OCI-LY7 (cell line): Measurements from ENCODE around the gene AUTS2. TPM values are rescaled to one million over a fixed set of nuclear protein-coding genes. Genes with fewer than 3 reads are reported as not detected.

ENCODE experiments used
- BruUV-seq: library from RNA; stranded (reverse); fragments of 400-500 nt; replicated peaks from 2 replicates; lab custom pipeline; 2021; lab: Mats Ljungman, UMichigan
- CTCF ChIA-PET: fragments of 300-600 bp; sonication (Branson Sonifier 250); formaldehyde crosslinking; loops from one replicate; lab custom pipeline; 2022; ENCODE audit warnings: antibody characterized with exemption; ENCODE audit not compliant: unreplicated experiment; lab: Charles Lee
- POLR2A ChIA-PET: fragments of 300-600 bp; sonication (Branson Sonifier 250); formaldehyde crosslinking; loops from one replicate; lab custom pipeline; 2022; ENCODE audit warnings: antibody characterized with exemption; lab: Charles Lee
- DNase-seq: peaks from one replicate; pipeline ENCODE4 v3.0.0-alpha.2; 2015; ENCODE audit warnings: low spot score
- H2AFZ ChIP-seq: fragments of 200-600 bp; sonication (generic), shearing (Covaris generic); 2 replicates; pipeline ENCODE4 v1.6.1; 2014; ENCODE audit warnings: mild to moderate bottlenecking, antibody characterized with exemption, low read length, moderate library complexity
- H3K27ac ChIP-seq: fragments of 200-600 bp; sonication (generic); 2 replicates; pipeline ENCODE4 v1.5.1; 2014; ENCODE audit warnings: mixed run types, low read depth, mild to moderate bottlenecking, moderate library complexity, low read length, inconsistent platforms; ENCODE audit not compliant: poor library complexity, severe bottlenecking
- H3K36me3 ChIP-seq: fragments of 200-600 bp; sonication (generic); 2 replicates; pipeline ENCODE4 v1.6.1; 2014; ENCODE audit warnings: mild to moderate bottlenecking, antibody characterized with exemption, low read length, moderate library complexity, mixed read lengths; ENCODE audit not compliant: insufficient read depth
- H3K4me1 ChIP-seq: fragments of 200-600 bp; sonication (generic); 2 replicates; pipeline ENCODE4 v1.5.1; 2014; ENCODE audit warnings: mild to moderate bottlenecking, low read length; ENCODE audit not compliant: insufficient read depth, poor library complexity, severe bottlenecking
- H3K4me2 ChIP-seq: fragments of 200-600 bp; sonication (generic); 2 replicates; pipeline ENCODE4 v1.6.1; 2014; ENCODE audit warnings: mild to moderate bottlenecking, low read length
- H3K4me3 ChIP-seq: fragments of 200-600 bp; sonication (generic); 2 replicates; pipeline ENCODE4 v1.5.1; 2014; ENCODE audit warnings: mild to moderate bottlenecking, low read depth, low read length; ENCODE audit not compliant: poor library complexity, severe bottlenecking
- H3K79me2 ChIP-seq: fragments of 200-600 bp; sonication (generic); 2 replicates; pipeline ENCODE4 v1.6.1; 2016; ENCODE audit warnings: low read depth, mild to moderate bottlenecking, low read length, moderate library complexity, mixed read lengths; ENCODE audit not compliant: insufficient read depth
- H3K9me2 ChIP-seq: fragments of 200-600 bp; sonication (generic); 2 replicates; pipeline ENCODE4 v1.6.1; 2016; ENCODE audit warnings: mild to moderate bottlenecking, low read length, mixed read lengths; ENCODE audit not compliant: insufficient read depth
- H3K9me3 ChIP-seq: fragments of 200-600 bp; sonication (generic); 2 replicates; pipeline ENCODE4 v1.6.1; 2014; ENCODE audit warnings: mild to moderate bottlenecking, mixed run types, low read length, mixed read lengths
- H4K20me1 ChIP-seq: fragments of 200-600 bp; sonication (generic); 2 replicates; pipeline ENCODE4 v1.6.1; 2014; ENCODE audit warnings: mild to moderate bottlenecking, antibody characterized with exemption, low read length, moderate library complexity, mixed read lengths; ENCODE audit not compliant: insufficient read depth
- CTCF ChIP-seq: fragments of 200-600 bp; sonication (generic); conservative IDR thresholded peaks from 2 replicates; pipeline ENCODE4 v1.5.1; 2014; ENCODE audit warnings: mild to moderate bottlenecking, antibody characterized with exemption, low read length, moderate library complexity, mixed read lengths
- EZH2phosphoT487 ChIP-seq: fragments of 200-600 bp; sonication (generic); IDR thresholded peaks from 2 replicates; pipeline ENCODE4 v1.6.1; 2018; ENCODE audit warnings: low read depth, borderline replicate concordance, mild to moderate bottlenecking, mixed run types, antibody characterized with exemption, low read length, moderate library complexity, mixed read lengths
- intact Hi-C: fragments of 100-400 bp; cut with micrococcal nuclease; formaldehyde crosslinking; loops from one replicate; pipeline ENCODE4 v1.10.0; 2022; ENCODE audit not compliant: unreplicated experiment
- total RNA-seq, 2 experiments: library from RNA; depleted of rRNA in 1 of 2; stranded (reverse); fragments of >200 nt in 1 of 2; shearing (Covaris generic) in 1 of 2; gene quantifications; 2 replicates each; pipeline ENCODE4 v1.2.3, GENCODE V29; 2014 to 2022

Gene AUTS2
- total RNA-seq, 2 experiments from 2014 or later, result 37.9 to 78.5 TPM

- no TSS peak for BruUV-seq
- Histone ChIP-seq H4K20me1 (peaks cover 20% of the 10 kb centered on the region), H3K9me3 (no peaks in the 10 kb centered on the region), H3K27ac (peak overlapping the region; percentile 8), H2AFZ (no peak overlapping the region), H3K36me3 (peaks cover 32% of the 10 kb centered on the region), H3K4me2 (peak overlapping the region; percentile 22; the same call in 1 of the 2 replicates), H3K9me2 (no peaks in the 10 kb centered on the region), H3K4me3 (no peak overlapping the region), H3K4me1 (peaks cover 38% of the 10 kb centered on the region), H3K79me2 (0 out of 2 replicates have a peak, but pooled peaks cover 5% of the 10 kb centered on the region)
- DNase-seq, result peak; percentile 58
- CTCF ChIA-PET, result no interaction called here
- intact Hi-C loops, result loop anchor here (5.0 kb wide), 1 partner anchor 106 kb away; no protein-coding TSS in a partner anchor
- TF ChIP-seq CTCF, result no peak
- no peak for TF ChIP-seq EZH2phosphoT487
- POLR2A ChIA-PET, result no interaction called here
Observed at GRCh38 chr7:70700941-70701425, 1102.7 kb downstream of the AUTS2 start.

GRCh38 chr7:70701477-70701876 is 1103.2 kb downstream of the AUTS2 start:
- Histone ChIP-seq H4K20me1 (peaks cover 15% of the 10 kb centered on the region), H3K4me2 (no peak overlapping the region), H3K36me3 (peaks cover 35% of the 10 kb centered on the region), H3K9me3 (no peaks in the 10 kb centered on the region), H3K4me1 (peaks cover 33% of the 10 kb centered on the region), H3K27ac (no peak overlapping the region), H3K79me2 (0 out of 2 replicates have a peak, but pooled peaks cover 5% of the 10 kb centered on the region), H3K9me2 (no peaks in the 10 kb centered on the region), H3K4me3 (no peak overlapping the region), H2AFZ (no peak overlapping the region)
- no TSS peak for BruUV-seq
- TF ChIP-seq CTCF, result no peak
- no peak for TF ChIP-seq EZH2phosphoT487
- intact Hi-C loops, result loop anchor here (5.0 kb wide), 1 partner anchor 106 kb away; no protein-coding TSS in a partner anchor
- POLR2A ChIA-PET, result no interaction called here
- CTCF ChIA-PET, result no interaction called here
- no peak for DNase-seq

- Histone ChIP-seq H3K4me3 (no peak overlapping the region), H3K36me3 (peaks cover 35% of the 10 kb centered on the region), H4K20me1 (peaks cover 10% of the 10 kb centered on the region; the same call in 1 of the 2 replicates), H3K27ac (no peak overlapping the region), H3K4me1 (peaks cover 32% of the 10 kb centered on the region), H3K79me2 (0 out of 2 replicates have a peak, but pooled peaks cover 3% of the 10 kb centered on the region), H2AFZ (no peak overlapping the region), H3K4me2 (no peak overlapping the region), H3K9me3 (no peaks in the 10 kb centered on the region), H3K9me2 (no peaks in the 10 kb centered on the region)
- DNase-seq, result no peak
- no TSS peak for BruUV-seq
- no peak for TF ChIP-seq EZH2phosphoT487
- no peak for TF ChIP-seq CTCF
- CTCF ChIA-PET, result no interaction called here
- POLR2A ChIA-PET, result no interaction called here
- intact Hi-C loops, result loop anchor here (5.0 kb wide), 1 partner anchor 105 kb away; no protein-coding TSS in a partner anchor
Observed at GRCh38 chr7:70701991-70702390, 1103.7 kb downstream of the AUTS2 start.
